Stimulated activated CD8-positive, alpha-beta memory T cell treated with anti-CD3 and anti-CD28 coated beads, Interleukin-12 subunit alpha, Interleukin-12 subunit beta, amount 100 ng/mL, for 1 hour (primary cell): ENCODE results near the gene NCKIPSD.

Experiments
- DNase-seq: peaks from one replicate; pipeline ENCODE4 v3.0.0-alpha.2; 2020; ENCODE audit warnings: low read depth

The NCKIPSD gene

GRCh38 chr3:48696601-48697000 lies 10.9 kb upstream of the NCKIPSD start:
- no peak for DNase-seq

GRCh38 chr3:48696156-48696555 lies 10.4 kb upstream of the NCKIPSD start:
- DNase-seq, result no peak

GRCh38 chr3:48695393-48695753 lies 9.7 kb upstream of the NCKIPSD start:
- DNase-seq, result no peak

- no peak for DNase-seq
Measured at GRCh38 chr3:48694610-48695392, 9.1 kb upstream of the NCKIPSD start.

GRCh38 chr3:48693826-48694225 lies 8.1 kb upstream of the NCKIPSD start:
- no peak for DNase-seq

- no peak for DNase-seq
Measured at GRCh38 chr3:48692551-48692950, 6.8 kb upstream of the NCKIPSD start.

GRCh38 chr3:48690846-48691458 lies 5.2 kb upstream of the NCKIPSD start:
- DNase-seq, result no peak

GRCh38 chr3:48689384-48689783 lies 3.7 kb upstream of the NCKIPSD start:
- no peak for DNase-seq

GRCh38 chr3:48688737-48689075 lies 3.0 kb upstream of the NCKIPSD start:
- DNase-seq, result no peak

- no peak for DNase-seq
Measured at GRCh38 chr3:48688032-48688736, 2.5 kb upstream of the NCKIPSD start.

- no peak for DNase-seq
Measured at GRCh38 chr3:48687220-48687678, 1.5 kb upstream of the NCKIPSD start.

GRCh38 chr3:48686538-48687219 lies 964 bp upstream of the NCKIPSD start:
- no peak for DNase-seq

- DNase-seq, result no peak
Measured at GRCh38 chr3:48685293-48685602, 467 bp downstream of the NCKIPSD start.

GRCh38 chr3:48684480-48685143 lies 1.1 kb downstream of the NCKIPSD start:
- no peak for DNase-seq

- DNase-seq, result no peak
Measured at GRCh38 chr3:48684054-48684349, 1.7 kb downstream of the NCKIPSD start.

GRCh38 chr3:48682786-48683185 lies 2.9 kb downstream of the NCKIPSD start:
- no peak for DNase-seq

- no peak for DNase-seq
Measured at GRCh38 chr3:48681974-48682610, 3.6 kb downstream of the NCKIPSD start.

- DNase-seq, result no peak
Measured at GRCh38 chr3:48681541-48681880, 4.2 kb downstream of the NCKIPSD start.

- DNase-seq, result no peak
Measured at GRCh38 chr3:48680811-48681540, 4.7 kb downstream of the NCKIPSD start.

- no peak for DNase-seq
Measured at GRCh38 chr3:48679411-48680391, 6.0 kb downstream of the NCKIPSD start.
